ENCODE data around the gene UPK1A.

The UPK1A gene

GRCh38 chr19:35656700-35657099 lies 9.6 kb upstream of the UPK1A start:
- Histone ChIP-seq H3K36me3 (ENCODE audit: control insufficient read depth, insufficient read depth, low read length) (peaks cover 39% of the 10 kb centered on the region), H3K9me3 (ENCODE audit: control insufficient read depth, low read length) (no peaks in the 10 kb centered on the region), H3K4me1 (ENCODE audit: control insufficient read depth, insufficient read depth, low read length, poor library complexity, severe bottlenecking) (no peaks in the 10 kb centered on the region), H3K27ac (ENCODE audit: insufficient read depth, low read length, poor library complexity, severe bottlenecking) (no peak overlapping the region), H3K27me3 (replicated peaks; ENCODE audit: control insufficient read depth, insufficient read depth, low read length, poor library complexity, severe bottlenecking) (no peaks in the 10 kb centered on the region), H3K4me3 (ENCODE audit: insufficient read depth, low read depth, low read length, poor library complexity, severe bottlenecking) (no peak overlapping the region)
- DNase-seq = no peak

GRCh38 chr19:35657904-35658700 lies 8.2 kb upstream of the UPK1A start:
- Histone ChIP-seq H3K9me3 (ENCODE audit: control insufficient read depth, low read length) (no peaks in the 10 kb centered on the region), H3K4me3 (ENCODE audit: insufficient read depth, low read depth, low read length, poor library complexity, severe bottlenecking) (no peak overlapping the region), H3K4me1 (ENCODE audit: control insufficient read depth, insufficient read depth, low read length, poor library complexity, severe bottlenecking) (no peaks in the 10 kb centered on the region), H3K27ac (ENCODE audit: insufficient read depth, low read length, poor library complexity, severe bottlenecking) (no peak overlapping the region), H3K36me3 (ENCODE audit: control insufficient read depth, insufficient read depth, low read length) (peaks cover 39% of the 10 kb centered on the region), H3K27me3 (replicated peaks; ENCODE audit: control insufficient read depth, insufficient read depth, low read length, poor library complexity, severe bottlenecking) (no peaks in the 10 kb centered on the region)
- no peak for DNase-seq

- no peak overlapping the region for H3K4me3 ChIP-seq (ENCODE audit: insufficient read depth, low read depth, low read length, poor library complexity, severe bottlenecking)
- no peaks in the 10 kb centered on the region for H3K4me1 ChIP-seq (ENCODE audit: control insufficient read depth, insufficient read depth, low read length, poor library complexity, severe bottlenecking)
- H3K9me3 ChIP-seq (ENCODE audit: control insufficient read depth, low read length) = no peaks in the 10 kb centered on the region
- H3K27ac ChIP-seq (ENCODE audit: insufficient read depth, low read length, poor library complexity, severe bottlenecking) = no peak overlapping the region
- no peaks in the 10 kb centered on the region for H3K27me3 ChIP-seq (replicated peaks; ENCODE audit: control insufficient read depth, insufficient read depth, low read length, poor library complexity, severe bottlenecking)
- H3K36me3 ChIP-seq (ENCODE audit: control insufficient read depth, insufficient read depth, low read length) = peaks cover 13% of the 10 kb centered on the region
- no peak for DNase-seq
Measured at GRCh38 chr19:35661995-35662340, 4.3 kb upstream of the UPK1A start.

- Histone ChIP-seq H3K27me3 (replicated peaks; ENCODE audit: control insufficient read depth, insufficient read depth, low read length, poor library complexity, severe bottlenecking) (no peaks in the 10 kb centered on the region), H3K9me3 (ENCODE audit: control insufficient read depth, low read length) (no peaks in the 10 kb centered on the region), H3K36me3 (ENCODE audit: control insufficient read depth, insufficient read depth, low read length) (no peaks in the 10 kb centered on the region), H3K27ac (ENCODE audit: insufficient read depth, low read length, poor library complexity, severe bottlenecking) (no peak overlapping the region), H3K4me1 (ENCODE audit: control insufficient read depth, insufficient read depth, low read length, poor library complexity, severe bottlenecking) (no peaks in the 10 kb centered on the region), H3K4me3 (ENCODE audit: insufficient read depth, low read depth, low read length, poor library complexity, severe bottlenecking) (no peak overlapping the region)
- no peak for DNase-seq
Measured at GRCh38 chr19:35663981-35664380, 2.3 kb upstream of the UPK1A start.

- Histone ChIP-seq H3K9me3 (ENCODE audit: control insufficient read depth, low read length) (no peaks in the 10 kb centered on the region), H3K4me3 (ENCODE audit: insufficient read depth, low read depth, low read length, poor library complexity, severe bottlenecking) (no peak overlapping the region), H3K27ac (ENCODE audit: insufficient read depth, low read length, poor library complexity, severe bottlenecking) (no peak overlapping the region), H3K4me1 (ENCODE audit: control insufficient read depth, insufficient read depth, low read length, poor library complexity, severe bottlenecking) (no peaks in the 10 kb centered on the region), H3K36me3 (ENCODE audit: control insufficient read depth, insufficient read depth, low read length) (no peaks in the 10 kb centered on the region), H3K27me3 (replicated peaks; ENCODE audit: control insufficient read depth, insufficient read depth, low read length, poor library complexity, severe bottlenecking) (no peaks in the 10 kb centered on the region)
- DNase-seq = no peak
Measured at GRCh38 chr19:35665157-35665556, 1.2 kb upstream of the UPK1A start.

GRCh38 chr19:35665604-35666003 lies 713 bp upstream of the UPK1A start:
- Histone ChIP-seq H3K9me3 (ENCODE audit: control insufficient read depth, low read length) (no peaks in the 10 kb centered on the region), H3K36me3 (ENCODE audit: control insufficient read depth, insufficient read depth, low read length) (no peaks in the 10 kb centered on the region), H3K27ac (ENCODE audit: insufficient read depth, low read length, poor library complexity, severe bottlenecking) (no peak overlapping the region), H3K27me3 (replicated peaks; ENCODE audit: control insufficient read depth, insufficient read depth, low read length, poor library complexity, severe bottlenecking) (no peaks in the 10 kb centered on the region), H3K4me1 (ENCODE audit: control insufficient read depth, insufficient read depth, low read length, poor library complexity, severe bottlenecking) (no peaks in the 10 kb centered on the region), H3K4me3 (ENCODE audit: insufficient read depth, low read depth, low read length, poor library complexity, severe bottlenecking) (no peak overlapping the region)
- no peak for DNase-seq

GRCh38 chr19:35669566-35669965 lies 3.2 kb downstream of the UPK1A start:
- no peak overlapping the region for H3K27ac ChIP-seq (ENCODE audit: insufficient read depth, low read length, poor library complexity, severe bottlenecking)
- H3K36me3 ChIP-seq (ENCODE audit: control insufficient read depth, insufficient read depth, low read length) = no peaks in the 10 kb centered on the region
- H3K4me1 ChIP-seq (ENCODE audit: control insufficient read depth, insufficient read depth, low read length, poor library complexity, severe bottlenecking) = peaks cover 8% of the 10 kb centered on the region
- H3K9me3 ChIP-seq (ENCODE audit: control insufficient read depth, low read length) = no peaks in the 10 kb centered on the region
- no peak overlapping the region for H3K4me3 ChIP-seq (ENCODE audit: insufficient read depth, low read depth, low read length, poor library complexity, severe bottlenecking)
- H3K27me3 ChIP-seq (replicated peaks; ENCODE audit: control insufficient read depth, insufficient read depth, low read length, poor library complexity, severe bottlenecking) = no peaks in the 10 kb centered on the region
- DNase-seq = no peak

- Histone ChIP-seq H3K4me3 (ENCODE audit: insufficient read depth, low read depth, low read length, poor library complexity, severe bottlenecking) (no peak overlapping the region), H3K36me3 (ENCODE audit: control insufficient read depth, insufficient read depth, low read length) (no peaks in the 10 kb centered on the region), H3K27me3 (replicated peaks; ENCODE audit: control insufficient read depth, insufficient read depth, low read length, poor library complexity, severe bottlenecking) (no peaks in the 10 kb centered on the region), H3K9me3 (ENCODE audit: control insufficient read depth, low read length) (no peaks in the 10 kb centered on the region), H3K27ac (ENCODE audit: insufficient read depth, low read length, poor library complexity, severe bottlenecking) (no peak overlapping the region), H3K4me1 (ENCODE audit: control insufficient read depth, insufficient read depth, low read length, poor library complexity, severe bottlenecking) (peaks cover 8% of the 10 kb centered on the region)
- DNase-seq = no peak
Measured at GRCh38 chr19:35669974-35670373, 3.7 kb downstream of the UPK1A start.

- H3K27ac ChIP-seq (ENCODE audit: insufficient read depth, low read length, poor library complexity, severe bottlenecking) = no peak overlapping the region
- H3K36me3 ChIP-seq (ENCODE audit: control insufficient read depth, insufficient read depth, low read length) = no peaks in the 10 kb centered on the region
- peaks cover 8% of the 10 kb centered on the region for H3K4me1 ChIP-seq (ENCODE audit: control insufficient read depth, insufficient read depth, low read length, poor library complexity, severe bottlenecking)
- H3K4me3 ChIP-seq (ENCODE audit: insufficient read depth, low read depth, low read length, poor library complexity, severe bottlenecking) = no peak overlapping the region
- H3K9me3 ChIP-seq (ENCODE audit: control insufficient read depth, low read length) = no peaks in the 10 kb centered on the region
- no peak for DNase-seq
- H3K27me3 ChIP-seq (replicated peaks; ENCODE audit: control insufficient read depth, insufficient read depth, low read length, poor library complexity, severe bottlenecking) = no peaks in the 10 kb centered on the region
Measured at GRCh38 chr19:35670686-35671085, 4.4 kb downstream of the UPK1A start.

- no peak overlapping the region for H3K4me3 ChIP-seq (ENCODE audit: insufficient read depth, low read depth, low read length, poor library complexity, severe bottlenecking)
- H3K27me3 ChIP-seq (replicated peaks; ENCODE audit: control insufficient read depth, insufficient read depth, low read length, poor library complexity, severe bottlenecking) = no peaks in the 10 kb centered on the region
- no peak for DNase-seq
Measured at GRCh38 chr19:35671818-35672217, 5.5 kb downstream of the UPK1A start.

More at GRCh38 chr19:35671818-35672217, 5.5 kb downstream of the UPK1A start:
- Histone ChIP-seq H3K4me1 (ENCODE audit: control insufficient read depth, insufficient read depth, low read length, poor library complexity, severe bottlenecking) (peaks cover 8% of the 10 kb centered on the region), H3K9me3 (ENCODE audit: control insufficient read depth, low read length) (no peaks in the 10 kb centered on the region), H3K36me3 (ENCODE audit: control insufficient read depth, insufficient read depth, low read length) (no peaks in the 10 kb centered on the region), H3K27ac (ENCODE audit: insufficient read depth, low read length, poor library complexity, severe bottlenecking) (no peak overlapping the region)
